GM10248 (cell line): Measurements from ENCODE around the gene DRC3.
"Not testable (repeated sequence)": the region's sequence is repeated elsewhere in the genome, so short reads cannot be mapped to it uniquely, and the experiment has no call there.

Experiments
- CTCF ChIA-PET: fragments of 300-600 bp; sonication (Branson Sonifier 250); formaldehyde crosslinking; extraction: SDS; loops from one replicate; lab custom pipeline; 2021; ENCODE audit warnings: antibody characterized with exemption; lab: Yijun Ruan, JAX
- POLR2A ChIA-PET: fragments of 350-650 bp; sonication (Branson Sonifier 250); formaldehyde crosslinking; extraction: SDS; loops from one replicate; lab custom pipeline; 2020; ENCODE audit warnings: antibody characterized with exemption; lab: Yijun Ruan, JAX
- DNase-seq: peaks from one replicate; pipeline ENCODE4 v3.0.0; 2012; ENCODE audit errors: extremely low spot score
- TF ChIP-seq, protein P1 (sequence below): IDR thresholded peaks from 2 replicates; pipeline ENCODE4 v1.5.1; 2012; ENCODE audit warnings: mild to moderate bottlenecking, low read depth; ENCODE audit errors: extremely low read depth, missing control alignments, control extremely low read depth

The DRC3 gene

DNA sequence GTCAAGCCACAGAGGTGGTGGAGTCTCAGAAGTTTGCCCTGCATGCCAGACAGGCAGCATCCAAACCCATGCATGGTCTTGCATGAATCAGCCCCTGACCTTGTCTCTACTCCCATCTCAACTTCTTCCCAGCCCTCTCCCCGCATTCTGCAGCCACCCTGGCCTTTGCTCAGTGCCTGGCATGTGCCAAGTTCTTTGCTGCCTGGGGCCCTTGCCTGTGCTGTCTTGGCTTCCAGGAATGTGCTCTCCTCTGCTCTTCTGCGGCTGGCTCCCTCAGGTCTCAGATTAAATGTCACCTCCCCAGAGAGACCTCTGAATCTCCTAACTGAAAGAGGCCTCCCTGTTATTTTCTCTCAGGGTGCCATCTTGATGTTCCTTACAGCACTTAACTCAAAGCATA, 17.6 kb downstream of the DRC3 start:
- no peak for DNase-seq
- TF ChIP-seq, protein P1, sequence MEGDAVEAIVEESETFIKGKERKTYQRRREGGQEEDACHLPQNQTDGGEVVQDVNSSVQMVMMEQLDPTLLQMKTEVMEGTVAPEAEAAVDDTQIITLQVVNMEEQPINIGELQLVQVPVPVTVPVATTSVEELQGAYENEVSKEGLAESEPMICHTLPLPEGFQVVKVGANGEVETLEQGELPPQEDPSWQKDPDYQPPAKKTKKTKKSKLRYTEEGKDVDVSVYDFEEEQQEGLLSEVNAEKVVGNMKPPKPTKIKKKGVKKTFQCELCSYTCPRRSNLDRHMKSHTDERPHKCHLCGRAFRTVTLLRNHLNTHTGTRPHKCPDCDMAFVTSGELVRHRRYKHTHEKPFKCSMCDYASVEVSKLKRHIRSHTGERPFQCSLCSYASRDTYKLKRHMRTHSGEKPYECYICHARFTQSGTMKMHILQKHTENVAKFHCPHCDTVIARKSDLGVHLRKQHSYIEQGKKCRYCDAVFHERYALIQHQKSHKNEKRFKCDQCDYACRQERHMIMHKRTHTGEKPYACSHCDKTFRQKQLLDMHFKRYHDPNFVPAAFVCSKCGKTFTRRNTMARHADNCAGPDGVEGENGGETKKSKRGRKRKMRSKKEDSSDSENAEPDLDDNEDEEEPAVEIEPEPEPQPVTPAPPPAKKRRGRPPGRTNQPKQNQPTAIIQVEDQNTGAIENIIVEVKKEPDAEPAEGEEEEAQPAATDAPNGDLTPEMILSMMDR: no peak
- ChIA-PET CTCF (interaction anchor here (1.0 kb wide), 1 partner anchor 12 kb away, joined by 3 read pairs; no protein-coding TSS in a partner anchor), POLR2A (no interaction called here)

DNA sequence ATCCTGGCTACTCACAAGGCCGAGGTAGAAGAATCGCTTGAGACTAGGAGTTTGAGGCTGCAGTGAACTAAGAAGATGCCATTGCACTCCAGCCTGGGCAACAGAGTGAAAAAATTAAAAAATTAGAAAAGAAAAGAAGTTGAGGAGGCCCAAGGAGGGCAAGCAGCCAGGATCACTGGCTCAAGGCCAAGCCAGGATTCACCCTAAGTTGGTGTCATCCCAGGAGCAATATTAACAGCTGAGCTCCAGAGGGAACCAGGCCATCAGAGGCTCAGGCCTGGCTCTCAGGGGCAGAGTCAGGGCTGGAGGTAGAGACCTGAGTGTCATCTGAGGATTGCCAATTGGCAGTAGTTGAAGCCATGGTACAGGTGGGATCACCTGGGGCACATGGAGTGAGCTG, 20.7 kb downstream of the DRC3 start:
- DNase-seq: no peak
- TF ChIP-seq, protein P1: no peak
- ChIA-PET POLR2A (no interaction called here), CTCF (interaction anchor here (0.8 to 1.5 kb wide), 2 partner anchors 8 to 56 kb away, joined by 3 to 4 read pairs; no protein-coding TSS in a partner anchor)

DNA sequence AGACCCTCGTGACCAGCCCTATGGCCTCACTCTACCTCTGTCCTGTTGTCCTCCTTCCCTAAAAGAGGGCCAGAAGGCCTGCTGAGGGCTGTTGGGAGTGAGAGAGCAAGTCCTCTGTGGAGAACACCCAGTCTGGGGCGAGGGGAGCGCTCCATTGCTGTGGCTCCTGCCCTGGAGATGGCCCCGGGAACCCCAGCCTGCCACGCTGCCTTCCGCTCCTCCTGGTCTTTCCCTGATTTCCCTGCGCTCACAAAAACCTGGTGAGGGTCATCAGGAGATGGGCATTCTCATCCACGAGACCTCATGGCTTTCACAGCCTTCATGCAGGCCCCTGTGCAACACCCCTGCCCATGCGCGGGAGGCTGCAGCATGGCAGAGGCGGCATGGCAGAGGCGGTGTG, 21.2 kb downstream of the DRC3 start:
- TF ChIP-seq, protein P1: no peak
- ChIA-PET CTCF (interaction anchor here (0.7 to 1.5 kb wide), 5 partner anchors 8 to 75 kb away, joined by 3 to 4 read pairs (median 3); no protein-coding TSS in a partner anchor), POLR2A (no interaction called here)
- DNase-seq: no peak

DNA sequence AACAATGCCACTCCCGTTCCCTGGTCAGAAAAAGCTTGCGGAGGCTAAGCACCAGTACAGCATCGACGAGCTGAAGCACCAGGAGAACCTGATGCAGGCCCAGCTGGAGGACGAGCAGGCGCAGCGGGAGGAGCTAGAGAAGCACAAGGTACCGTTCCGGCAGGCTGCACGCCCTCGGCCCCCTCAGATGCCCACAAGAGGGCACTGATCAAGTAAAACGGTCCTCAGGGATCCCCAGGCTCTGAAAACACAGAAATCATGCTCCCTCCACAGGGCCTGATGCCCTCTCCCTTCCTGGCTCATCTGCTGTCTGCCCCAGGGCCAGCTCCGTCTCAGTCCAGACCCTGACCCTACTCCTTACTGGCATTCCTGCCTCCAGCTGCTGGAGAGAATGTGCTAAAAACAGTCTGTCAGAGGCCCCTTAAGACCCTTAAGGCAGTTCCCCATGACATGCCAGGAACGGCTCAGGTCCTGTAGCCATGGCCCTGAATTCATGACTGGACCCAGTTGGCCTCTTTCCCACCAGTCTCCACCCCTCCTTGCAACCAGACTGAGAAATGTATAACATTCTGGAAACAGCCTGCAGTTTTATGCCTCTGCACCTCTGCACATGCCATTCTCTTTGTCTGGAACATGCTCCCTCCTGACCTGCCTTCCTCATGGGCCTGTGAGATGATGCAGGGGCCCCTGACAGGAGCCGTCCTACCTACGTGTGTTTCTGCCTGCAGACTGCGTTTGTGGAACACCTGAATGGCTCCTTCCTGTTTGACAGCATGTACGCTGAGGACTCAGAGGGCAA, 21.8 kb downstream of the DRC3 start:
- POLR2A ChIA-PET: no interaction called here
- no peak for DNase-seq

DNA sequence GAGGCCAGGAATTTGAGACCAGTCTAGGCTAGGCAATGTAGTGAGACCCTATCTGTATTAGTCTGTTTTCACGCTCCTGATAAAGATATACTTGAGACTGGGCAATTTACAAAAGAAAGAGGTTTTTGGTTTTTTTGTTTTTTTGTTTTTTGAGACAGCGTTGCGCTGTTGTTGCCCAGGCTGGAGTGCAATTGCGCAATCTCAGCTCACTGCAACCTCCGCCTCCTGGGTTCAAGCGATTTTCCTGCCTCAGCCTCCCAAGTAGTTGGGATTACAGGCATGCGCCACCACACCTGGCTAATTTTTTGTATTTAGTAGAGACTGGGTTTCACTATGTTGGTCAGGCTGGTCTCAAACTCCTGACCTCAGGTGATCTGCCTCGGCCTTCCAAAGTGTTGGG, 23.2 kb downstream of the DRC3 start:
- CTCF ChIA-PET, DNase-seq, POLR2A ChIA-PET: not testable (repeated sequence)

More for the DNA sequence above, 21.8 kb downstream of the DRC3 start:
- TF ChIP-seq, protein P1: no peak
- CTCF ChIA-PET: interaction anchor here (0.7 to 1.5 kb wide), 7 partner anchors 9 to 86 kb away, joined by 3 to 4 read pairs (median 3); no protein-coding TSS in a partner anchor

DNA sequence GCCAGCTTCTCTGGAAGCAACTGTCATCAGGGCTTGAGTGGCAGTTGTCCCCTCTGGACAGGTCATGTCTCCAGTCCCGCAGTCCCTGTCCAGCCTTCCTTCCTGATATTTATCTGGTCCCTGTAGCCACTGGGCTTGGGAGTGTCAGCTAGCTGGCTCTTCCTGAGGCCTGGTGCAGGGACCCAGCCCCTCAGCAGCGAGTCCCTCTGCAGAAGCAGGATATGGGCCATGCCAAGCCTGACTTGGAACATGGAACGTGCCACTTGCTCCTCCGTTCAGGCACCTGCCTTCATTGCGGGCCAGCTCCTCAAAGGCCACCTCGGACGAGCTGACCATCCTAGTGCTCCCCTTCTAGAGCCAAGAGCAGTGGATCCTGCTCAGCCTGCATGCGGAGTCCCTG, 26.3 kb downstream of the DRC3 start:
- TF ChIP-seq, protein P1: no peak
- DNase-seq: no peak
- ChIA-PET CTCF (interaction anchor here (1.7 kb wide), 1 partner anchor 34 kb away, joined by 4 read pairs; no protein-coding TSS in a partner anchor), POLR2A (no interaction called here)

DNA sequence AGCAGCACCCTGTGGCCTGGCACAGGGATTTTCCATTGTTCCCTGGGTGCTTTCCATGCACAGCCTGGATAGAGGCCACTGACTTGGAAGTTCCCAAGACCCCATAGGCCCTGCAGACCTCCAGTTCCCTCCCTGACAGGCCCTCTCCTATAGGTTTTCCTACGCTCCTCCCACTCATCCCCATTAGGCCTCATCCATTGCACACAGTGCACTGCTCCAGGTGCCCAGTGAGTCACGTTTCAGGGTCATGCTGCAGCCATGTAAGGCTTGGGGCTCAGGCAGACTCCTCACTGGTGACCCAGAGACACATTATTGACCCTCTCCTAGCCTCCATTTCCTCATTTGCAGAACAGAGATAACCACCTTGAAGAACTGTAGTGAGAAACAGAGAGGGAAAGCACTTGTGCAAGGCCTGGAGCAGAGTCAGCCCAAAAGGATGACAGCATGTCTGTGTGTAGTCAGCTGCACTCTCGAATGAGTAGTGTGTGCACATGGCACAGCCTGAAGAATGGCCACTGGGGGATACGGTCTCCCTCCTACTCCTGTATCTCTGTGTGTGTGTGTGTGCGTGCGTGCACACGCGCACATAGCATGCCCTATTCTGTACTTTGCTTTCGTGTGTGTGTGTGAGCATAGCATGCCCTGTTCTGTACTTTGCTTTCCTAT, 26.8 kb downstream of the DRC3 start:
- POLR2A ChIA-PET: no interaction called here
- DNase-seq: no peak
- CTCF ChIA-PET: no interaction called here
- TF ChIP-seq, protein P1: no peak
